ENCODE results near the gene PRDM16. TPM values are rescaled to one million over a fixed set of nuclear protein-coding genes. Genes with fewer than 3 reads are reported as not detected.

Gene PRDM16
- total RNA-seq, 1 experiment from 2014 or later: 6.1 TPM

- Histone ChIP-seq H3K9ac (ENCODE audit: low read length) (no peak overlapping the region), H3K9me3 (ENCODE audit: control insufficient read depth in 1 of 2, insufficient read depth in 1 of 2, low read depth in 1 of 2, low read length in 2 of 2) (no peaks in the 10 kb centered on the region), H3K36me3 (ENCODE audit: control insufficient read depth in 1 of 2, insufficient read depth in 2 of 2, low read length in 2 of 2) (no peaks in the 10 kb centered on the region), H3K79me2 (ENCODE audit: insufficient read depth, low read length) (no peaks in the 10 kb centered on the region), H4K20me1 (ENCODE audit: insufficient read depth) (no peaks in the 10 kb centered on the region), H3K27ac (ENCODE audit: low read depth, low read length) (no peak overlapping the region), H3K9me2 (ENCODE audit: insufficient read depth) (no peaks in the 10 kb centered on the region), H3K4me2 (ENCODE audit: low read length) (no peak overlapping the region), H3K4me1 (ENCODE audit: control insufficient read depth in 1 of 2, insufficient read depth in 2 of 2, low read length in 2 of 2) (no peaks in the 10 kb centered on the region), H3K4me3 (replicated peaks in 1 of 2; ENCODE audit: low read depth in 1 of 2, low read length in 2 of 2) (no peak overlapping the region), H2AFZ (ENCODE audit: low read depth, low read length, poor library complexity, severe bottlenecking) (no peak overlapping the region), H3K27me3 (ENCODE audit: insufficient read depth, low read length) (no peaks in the 10 kb centered on the region)
- TF ChIP-seq YY1 (IDR thresholded peaks at IDR 0.05; ENCODE audit: extremely low read depth, insufficient replicate concordance, low read depth, low read length) (no peak), SIN3A (IDR thresholded peaks at IDR 0.05; ENCODE audit: low read depth) (no peak), EGR1 (IDR thresholded peaks at IDR 0.05; ENCODE audit: low read depth) (no peak), ZBTB33 (IDR thresholded peaks at IDR 0.05; ENCODE audit: extremely low read depth, insufficient replicate concordance, low read length) (no peak), RAD21 (IDR thresholded peaks at IDR 0.05; ENCODE audit: low read depth) (no peak), EZH2phosphoT487 (IDR thresholded peaks at IDR 0.05; ENCODE audit: borderline replicate concordance) (no peak), JUND (IDR thresholded peaks at IDR 0.05) (no peak), REST (IDR thresholded peaks at IDR 0.05; ENCODE audit: low read depth) (no peak), FOSL1 (IDR thresholded peaks at IDR 0.05; ENCODE audit: low read depth) (no peak), POLR2AphosphoS5 (IDR thresholded peaks at IDR 0.05; ENCODE audit: low read depth, low read length) (no peak), ELF1 (IDR thresholded peaks at IDR 0.05; ENCODE audit: borderline replicate concordance, low read depth) (no peak), EZH2 (IDR thresholded peaks at IDR 0.05) (no peak), MAX (IDR thresholded peaks at IDR 0.05) (no peak)
- intact Hi-C loops (cut with micrococcal nuclease): no loop called here
- DNase-seq (ENCODE audit: low read depth, low spot score) (no peak), ATAC-seq (no peak)
- RAD21 ChIA-PET (ENCODE audit: low non-redundant PET in 1 of 2, low total read pairs in 2 of 2, uncharacterized antibody in 2 of 2, unreplicated experiment in 2 of 2): no interaction called here
- CTCF ChIA-PET: no interaction called here
- POLR2A ChIA-PET: no interaction called here
- no TSS peak for BruUV-seq (replicated peaks)
Measured at GRCh38 chr1:3140437-3140836, 71.4 kb downstream of the PRDM16 start.
